Measurements from ENCODE around the gene TSSK6. TPM values are rescaled to one million over a fixed set of nuclear protein-coding genes. Genes with fewer than 3 reads are reported as not detected.
A peak's percentile ranks its signal among the peaks of the same experiment; 100 is the strongest.

TSSK6 gene
- total and polyA plus RNA-seq, 2 of the 4 experiments (the other 2 are of a cell fraction) = 1.3 to 2.2 TPM

- Histone ChIP-seq H4K20me1 (ENCODE audit: insufficient read depth, low read length) (no peaks in the 10 kb centered on the region; the same call in 1 of the 2 replicates), H3K36me3 (ENCODE audit: control insufficient read depth, insufficient read depth, low read length) (peaks cover 44% of the 10 kb centered on the region), H3K9me1 (ENCODE audit: insufficient read depth, low read length) (peaks cover 5% of the 10 kb centered on the region; the same call in 1 of the 2 replicates), H3K9ac (ENCODE audit: low read depth, low read length) (no peak overlapping the region), H3K27ac (ENCODE audit: insufficient read depth, low read length) (no peak overlapping the region), H2AK9ac (replicated peaks; ENCODE audit: low read depth, low read length, poor library complexity) (no peak overlapping the region), H2BK120ac (ENCODE audit: low read depth, low read length) (no peak overlapping the region), H3K4me2 (ENCODE audit: low read depth, low read length) (no peak overlapping the region), H2AK5ac (ENCODE audit: low read depth, low read length) (no peak overlapping the region), H3K4me3 (ENCODE audit: insufficient read depth, low read depth, low read length) (no peak overlapping the region), H3K4me1 (ENCODE audit: control insufficient read depth, insufficient read depth, low read length) (no peaks in the 10 kb centered on the region), H3K4ac (ENCODE audit: low read depth, low read length) (no peak overlapping the region), H3K79me1 (ENCODE audit: low read depth in 1 of 2, low read length in 2 of 2) (peaks cover 0 to 3% of the 10 kb centered on the region in 2 experiments; a peak in 2 of 4 replicates), H2BK5ac (ENCODE audit: low read depth, low read length, poor library complexity, severe bottlenecking) (no peak overlapping the region), H4K8ac (ENCODE audit: low read depth in 2 of 2, low read length in 2 of 2) (no peak overlapping the region), H3K9me3 (ENCODE audit: control insufficient read depth, insufficient read depth, low read length) (no peaks in the 10 kb centered on the region), H3K23ac (ENCODE audit: low read depth, low read length) (no peak overlapping the region), H2BK15ac (ENCODE audit: low read depth, low read length) (no peak overlapping the region), H3K27me3 (ENCODE audit: control insufficient read depth, insufficient read depth, low read length) (no peaks in the 10 kb centered on the region), H4K91ac (ENCODE audit: insufficient read depth, low read depth, low read length) (no peak overlapping the region), H3K56ac (ENCODE audit: extremely low read depth, insufficient read depth, low read length) (no peak overlapping the region), H3K18ac (ENCODE audit: low read depth, low read length) (no peak overlapping the region), H2BK20ac (ENCODE audit: low read depth, low read length) (no peak overlapping the region), H2AFZ (replicated peaks; ENCODE audit: low read length, poor library complexity) (no peak overlapping the region), H3K14ac (replicated peaks; ENCODE audit: low read depth, low read length) (no peak overlapping the region), H4K5ac (ENCODE audit: low read depth, low read length) (no peak overlapping the region)
- DNase-seq (no peak), ATAC-seq (ENCODE audit: low read depth) (no peak)
- WGBS, 2 experiments (ENCODE audit: extremely low coverage in 2 of 2, insufficient read length in 1 of 2) = 98% methylated on average over 7 of the region's 12 CpGs; no CpG with 5 or more reads in 1 of the 2 experiments
- in situ Hi-C loops (cut with MboI; ENCODE audit: low sequenced_read_pairs) = no loop called here
- intact Hi-C loops (cut with micrococcal nuclease) = no loop called here
- BruUV-seq (replicated peaks) = TSS peak; percentile 53
- dilution Hi-C loops (cut with HindIII; ENCODE audit: low sequenced_read_pairs, unreplicated experiment) = no loop called here
- POLR2A ChIA-PET (ENCODE audit: unreplicated experiment) = no interaction called here
- TF ChIP-seq RAD21 (IDR thresholded peaks at IDR 0.05; ENCODE audit: low read length) = no peak
- TF ChIP-seq BHLHE40 (IDR thresholded peaks at IDR 0.05; ENCODE audit: low read depth, low read length) = no peak
- TF ChIP-seq, protein P1, sequence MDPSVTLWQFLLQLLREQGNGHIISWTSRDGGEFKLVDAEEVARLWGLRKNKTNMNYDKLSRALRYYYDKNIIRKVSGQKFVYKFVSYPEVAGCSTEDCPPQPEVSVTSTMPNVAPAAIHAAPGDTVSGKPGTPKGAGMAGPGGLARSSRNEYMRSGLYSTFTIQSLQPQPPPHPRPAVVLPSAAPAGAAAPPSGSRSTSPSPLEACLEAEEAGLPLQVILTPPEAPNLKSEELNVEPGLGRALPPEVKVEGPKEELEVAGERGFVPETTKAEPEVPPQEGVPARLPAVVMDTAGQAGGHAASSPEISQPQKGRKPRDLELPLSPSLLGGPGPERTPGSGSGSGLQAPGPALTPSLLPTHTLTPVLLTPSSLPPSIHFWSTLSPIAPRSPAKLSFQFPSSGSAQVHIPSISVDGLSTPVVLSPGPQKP (IDR thresholded peaks at IDR 0.05; ENCODE audit: borderline replicate concordance, low read depth, low read length) = no peak
- TF ChIP-seq MXI1 (IDR thresholded peaks at IDR 0.05; ENCODE audit: borderline replicate concordance, low read depth, low read length) = no peak
- no peak for TF ChIP-seq POLR2A (IDR thresholded peaks at IDR 0.05; ENCODE audit: low read depth, low read length)
- CTCF ChIA-PET = interaction anchor here (0.7 to 1.1 kb wide), 2 partner anchors 147 to 164 kb away, joined by 3 read pairs; no protein-coding TSS in a partner anchor
Observed at GRCh38 chr19:19506592-19506991, 8.8 kb downstream of the TSSK6 start.

All from IMR-90 (cell line).